DOHH2 (cell line): ENCODE results near the gene RESF1.

Experiments
- CTCF ChIP-seq: fragments of 200-600 bp; sonication (generic); IDR thresholded peaks from one replicate; pipeline ENCODE4 v1.5.1; 2014; ENCODE audit warnings: antibody characterized with exemption, mild to moderate bottlenecking, low read depth, low read length; ENCODE audit not compliant: poor library complexity, severe bottlenecking
- EZH2phosphoT487 ChIP-seq: fragments of 200-600 bp; sonication (generic); IDR thresholded peaks from 2 replicates; pipeline ENCODE4 v1.6.1; 2017; ENCODE audit warnings: borderline replicate concordance, mild to moderate bottlenecking, antibody characterized with exemption, low read length, moderate library complexity, mixed read lengths

GRCh38 chr12:31959701-31960391 is 631 bp downstream of the RESF1 start:
- no peak for TF ChIP-seq CTCF
- TF ChIP-seq EZH2phosphoT487, result no peak
